Heart left ventricle (tissue), 13 donors: Measurements from ENCODE around the gene PRODH2.

Source experiments
- POLR2A ChIP-seq, 2 donors: fragments of 450-650 bp; IDR thresholded peaks; one replicate each; pipeline ENCODE4 v1.6.1; 2017; ENCODE audit warnings: antibody characterized with exemption in 2 of 2, mild to moderate bottlenecking in 2 of 2, moderate library complexity in 2 of 2
- TF ChIP-seq, protein P1 (sequence below), 12 donors: fragments of 200-600 bp; sonication (generic) in 4 of 12; IDR thresholded peaks; one replicate each; pipeline versions ENCODE4 v1.5.0 to v1.8.0; 2018 to 2022; ENCODE audit warnings: antibody characterized with exemption in 12 of 12, mild to moderate bottlenecking in 5 of 12
- donor health status: ischemic (EF 13 %, LVEDD 7.1; RV severe dilation, severe dysfunction).
- donor health status: DM: no; HTN: yes; CAD: no.
- donor health status: DM: no; HTN: no; CAD: no.
- donor health status: ischemic (EF 25% LVEDD 6.9; RV normal size, moderate dysfunction).
- donor health status: ischemic (EF 25% LVEDD 5.7; RV mildly dilated, moderate dysfunction).
- donor health status: ischemic (EF 35%, LVEDD 5.7; RV mildly dilated, moderate dysfunction).
- donor health status: nonischemic (EF 11% LVEDD 7.7; RV severe dilation, severe dysfunction).
- donor health status: DM: yes; HTN: yes; CAD: no.
- donor health status: PGD.
- donor health status: ischemic (EF 29% LVEDD 5.4; RV normal size, mild dysfunction).
- donor health status: nonischemic (EF 23%, LVEDD 6.1; RV moderate dilation, normal function).

DNA sequence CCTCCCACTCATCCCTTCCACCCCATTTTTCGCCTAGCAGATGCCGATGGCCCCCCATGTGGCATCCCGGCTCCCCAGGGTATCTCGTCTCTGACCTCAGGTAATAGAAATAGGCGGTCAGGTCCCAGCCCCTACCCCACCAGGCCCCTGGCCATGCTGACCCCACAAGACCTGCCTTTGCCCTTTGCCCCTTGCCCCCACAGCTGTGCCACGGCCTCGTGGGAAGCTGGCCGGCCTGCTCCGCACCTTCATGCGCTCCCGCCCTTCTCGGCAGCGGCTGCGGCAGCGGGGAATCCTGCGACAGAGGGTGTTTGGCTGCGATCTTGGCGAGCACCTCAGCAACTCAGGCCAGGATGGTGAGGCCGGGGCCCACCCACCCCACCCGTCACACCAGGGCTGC lies 31.9 kb downstream of the PRODH2 start:
- TF ChIP-seq, protein P1, sequence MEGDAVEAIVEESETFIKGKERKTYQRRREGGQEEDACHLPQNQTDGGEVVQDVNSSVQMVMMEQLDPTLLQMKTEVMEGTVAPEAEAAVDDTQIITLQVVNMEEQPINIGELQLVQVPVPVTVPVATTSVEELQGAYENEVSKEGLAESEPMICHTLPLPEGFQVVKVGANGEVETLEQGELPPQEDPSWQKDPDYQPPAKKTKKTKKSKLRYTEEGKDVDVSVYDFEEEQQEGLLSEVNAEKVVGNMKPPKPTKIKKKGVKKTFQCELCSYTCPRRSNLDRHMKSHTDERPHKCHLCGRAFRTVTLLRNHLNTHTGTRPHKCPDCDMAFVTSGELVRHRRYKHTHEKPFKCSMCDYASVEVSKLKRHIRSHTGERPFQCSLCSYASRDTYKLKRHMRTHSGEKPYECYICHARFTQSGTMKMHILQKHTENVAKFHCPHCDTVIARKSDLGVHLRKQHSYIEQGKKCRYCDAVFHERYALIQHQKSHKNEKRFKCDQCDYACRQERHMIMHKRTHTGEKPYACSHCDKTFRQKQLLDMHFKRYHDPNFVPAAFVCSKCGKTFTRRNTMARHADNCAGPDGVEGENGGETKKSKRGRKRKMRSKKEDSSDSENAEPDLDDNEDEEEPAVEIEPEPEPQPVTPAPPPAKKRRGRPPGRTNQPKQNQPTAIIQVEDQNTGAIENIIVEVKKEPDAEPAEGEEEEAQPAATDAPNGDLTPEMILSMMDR (IDR thresholded peaks at IDR 0.05), result no peak
- TF ChIP-seq POLR2A (IDR thresholded peaks at IDR 0.05), result no peak
